Right cardiac atrium (tissue), 5 donors: Measurements from ENCODE around the gene CYSTM1. TPM values are rescaled to one million over a fixed set of nuclear protein-coding genes. Genes with fewer than 3 reads are reported as not detected.
A peak's percentile ranks its signal among the peaks of the same experiment; 100 is the strongest.

Source experiments
- ATAC-seq, 2 donors: fragments of 200-7000 bp; cut with Tn5 transposase; one replicate each; pipeline versions ENCODE4 v1.8.0 to v1.9.1; 2020; ENCODE audit warnings: moderate library complexity in 2 of 2, mild to moderate bottlenecking in 1 of 2
- DNase-seq, 3 donors: peaks; one replicate each; pipeline ENCODE4 v3.0.0-alpha.2; 2020
- H3K27ac ChIP-seq: one replicate; pipeline ENCODE4 v1.5.1; 2013; ENCODE audit warnings: mild to moderate bottlenecking, low read length, control low read depth, moderate library complexity
- H3K27me3 ChIP-seq: one replicate; pipeline ENCODE4 v1.6.1; 2013; ENCODE audit not compliant: control insufficient read depth, insufficient read depth
- H3K4me1 ChIP-seq: one replicate; pipeline ENCODE4 v1.6.1; 2013; ENCODE audit warnings: low read length; ENCODE audit not compliant: control insufficient read depth, insufficient read depth
- H3K4me3 ChIP-seq: one replicate; pipeline ENCODE4 v1.5.1; 2013; ENCODE audit warnings: low read length, control low read depth
- H3K9me3 ChIP-seq: one replicate; pipeline ENCODE4 v1.6.1; 2013; ENCODE audit warnings: low read length; ENCODE audit not compliant: control insufficient read depth
- WGBS: extraction: QIAGEN DNeasy Blood & Tissue Kit; methylation state at CpG from one replicate; pipeline ENCODE4 v1.1.7; 2013; 5-methylcytosine and 5-hydroxymethylcytosine counted together
- intact Hi-C, 4 donors: fragments of 100-400 bp; cut with DNase I; formaldehyde crosslinking; loops; one replicate each; pipeline versions ENCODE4 v1.11.0 to v1.14.0; 2022 to 2023
- polyA plus RNA-seq: library from polyadenylated mRNA; stranded (reverse); fragments of 200-250 nt; gene quantifications from one replicate; pipeline ENCODE4 v1.2.3, GENCODE V29; 2013
- total RNA-seq, 4 donors: library from RNA; stranded (reverse); fragmentation: NEBNext Ultra II Directional; extraction: Animal tissue kit (Norgen Biotek cat#: 25700); gene quantifications; one replicate each; pipeline ENCODE4 v1.2.1, GENCODE V29; 2021
- donor health status: healthy with polysubstance abuse.
- donor health status: DM: no; HTN: yes; CAD: no.
- donor health status: DM: no; HTN: no; CAD: no.
- donor health status: DM: no; HTN: yes; CAD: no; lungs with severe emphysema.
- donor health status: DM: yes; HTN: yes; CAD: no.

CYSTM1 gene
- total and polyA plus RNA-seq, 5 donors, result 47.8 to 77.4 (median 53.8) TPM

DNA sequence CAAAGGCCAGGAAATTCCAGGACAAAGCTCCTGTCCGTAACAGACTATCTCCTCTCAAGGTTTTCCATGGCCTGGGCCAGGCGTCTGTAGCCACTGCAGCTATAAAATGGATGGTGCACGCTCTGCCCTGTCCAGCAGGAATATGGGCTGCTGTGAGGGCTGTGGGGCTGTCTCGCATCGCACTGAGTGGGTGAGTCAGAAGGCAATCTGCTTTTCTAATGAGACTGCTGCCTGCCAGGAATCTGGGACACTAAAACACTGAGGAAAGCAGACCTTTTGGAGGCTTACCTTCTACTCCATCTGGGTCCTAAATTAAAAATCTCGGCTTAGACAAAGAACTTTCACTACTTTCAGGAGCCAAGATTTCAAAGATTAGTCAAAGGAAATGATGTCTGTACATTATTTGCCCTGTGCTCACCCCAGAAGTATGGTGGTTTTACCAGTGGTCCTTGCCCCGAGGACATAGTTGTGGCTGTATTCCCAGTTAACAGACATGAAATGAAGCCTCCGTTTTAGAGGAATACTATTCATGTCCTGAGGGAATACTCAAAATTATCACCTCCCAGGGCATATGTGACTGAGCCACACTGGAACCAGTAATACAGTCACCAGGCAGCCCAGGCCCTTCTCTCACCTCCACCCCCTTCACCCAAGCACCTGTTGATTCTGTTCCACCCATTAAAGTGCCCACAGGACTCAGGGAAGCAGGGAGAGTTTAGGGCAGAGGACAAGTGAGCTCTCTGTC is 71.6 kb downstream of the CYSTM1 start:
- H3K9me3 ChIP-seq, result no peaks in the 10 kb centered on the region
- 26% methylated on average over 8 of the region's 8 CpGs for WGBS
- intact Hi-C loops, result no loop called here
- H3K27me3 ChIP-seq, result no peaks in the 10 kb centered on the region
- DNase-seq, result peak; percentile 52 to 80 (median 77)
- no peak overlapping the region for H3K4me3 ChIP-seq
- H3K4me1 ChIP-seq, result peaks cover 16% of the 10 kb centered on the region
- ATAC-seq, result peak; percentile 69 to 78
- peak overlapping the region; percentile 80 for H3K27ac ChIP-seq

GRCh38 chr5:140248414-140248813 is 73.4 kb downstream of the CYSTM1 start:
- Histone ChIP-seq H3K4me1 (peaks cover 7% of the 10 kb centered on the region), H3K9me3 (no peaks in the 10 kb centered on the region), H3K27me3 (no peaks in the 10 kb centered on the region), H3K4me3 (no peak overlapping the region), H3K27ac (no peak overlapping the region)
- 84% methylated on average over 3 of the region's 3 CpGs for WGBS
- intact Hi-C loops, result no loop called here
- DNase-seq (no peak), ATAC-seq (no peak)

DNA sequence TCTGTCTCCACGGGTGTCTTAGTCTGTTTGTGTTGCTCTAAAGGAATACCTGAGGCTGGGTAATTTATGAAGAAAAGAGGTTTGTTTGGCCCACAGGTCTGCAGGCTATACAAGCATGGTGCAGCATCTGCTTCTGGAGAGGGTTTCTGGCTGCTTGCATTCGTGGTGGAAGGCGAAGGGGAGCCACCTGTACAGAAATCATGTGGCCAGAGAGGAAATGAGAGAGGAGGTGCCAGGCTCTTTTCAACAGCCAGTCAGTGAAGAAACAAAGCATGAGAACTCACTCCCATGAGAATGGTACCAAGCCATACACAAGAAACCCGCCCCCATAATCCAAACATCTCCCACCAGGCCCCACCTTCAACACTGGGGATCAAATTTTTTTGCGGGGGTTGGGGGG is 74.5 kb downstream of the CYSTM1 start:
- no peak overlapping the region for H3K27ac ChIP-seq
- H3K27me3 ChIP-seq, result no peaks in the 10 kb centered on the region
- intact Hi-C loops, result no loop called here
- H3K4me1 ChIP-seq, result peaks cover 17% of the 10 kb centered on the region
- ATAC-seq, result no peak
- WGBS, result 82% methylated on average over 5 of the region's 5 CpGs
- H3K4me3 ChIP-seq, result no peak overlapping the region
- no peak for DNase-seq
- H3K9me3 ChIP-seq, result no peaks in the 10 kb centered on the region

DNA sequence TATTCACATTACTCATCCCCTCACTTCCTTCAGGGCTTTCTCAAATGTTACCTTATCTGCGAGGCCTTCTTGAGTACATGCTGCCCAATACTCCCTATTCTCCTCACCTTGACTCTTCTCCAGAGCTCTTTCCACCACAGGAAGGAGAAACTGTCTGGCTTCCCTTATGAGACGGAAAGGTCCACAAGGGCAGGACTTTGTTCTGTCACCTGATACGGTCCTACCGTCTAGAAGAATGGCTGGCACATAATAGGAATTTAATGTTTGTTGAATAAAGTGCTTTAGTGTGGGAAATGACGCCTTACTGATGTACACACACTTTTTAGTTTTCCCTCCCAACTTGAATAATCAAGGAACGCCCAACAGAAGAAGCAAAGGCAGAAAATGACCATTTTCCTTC is 75.4 kb downstream of the CYSTM1 start:
- Histone ChIP-seq H3K9me3 (no peaks in the 10 kb centered on the region), H3K4me1 (peaks cover 20% of the 10 kb centered on the region), H3K27ac (no peak overlapping the region), H3K4me3 (no peak overlapping the region), H3K27me3 (no peaks in the 10 kb centered on the region)
- intact Hi-C loops, result no loop called here
- no peak for DNase-seq
- WGBS, result 85% methylated on average over 6 of the region's 6 CpGs
- ATAC-seq, result peak in 1 of 2 donors; percentile 6

DNA sequence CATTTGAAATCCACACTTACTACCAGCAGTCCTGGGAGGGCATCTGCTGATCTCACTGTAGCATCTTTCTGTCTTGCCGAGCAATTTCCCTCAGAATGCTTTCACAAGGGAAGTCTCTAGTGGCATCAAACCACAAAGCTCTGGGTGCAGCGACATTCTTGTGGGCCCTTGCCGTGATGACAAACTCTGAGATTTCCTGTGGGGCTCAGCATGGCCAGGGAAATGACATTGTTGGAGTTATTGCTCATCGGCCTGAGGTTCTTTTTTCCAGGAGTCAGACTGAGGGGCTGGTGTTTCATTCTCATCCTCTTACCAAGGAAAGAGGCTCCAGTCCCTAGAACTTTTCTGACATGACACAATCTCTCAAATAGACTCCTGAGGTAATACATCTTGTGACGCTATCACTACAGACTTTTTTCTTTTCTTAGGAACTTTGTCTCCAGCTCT is 76.6 kb downstream of the CYSTM1 start:
- peak overlapping the region; percentile 6 for H3K27ac ChIP-seq
- H3K27me3 ChIP-seq, result no peaks in the 10 kb centered on the region
- intact Hi-C loops, result no loop called here
- no peak for DNase-seq
- no peaks in the 10 kb centered on the region for H3K9me3 ChIP-seq
- no peak overlapping the region for H3K4me3 ChIP-seq
- ATAC-seq, result peak in 1 of 2 donors; percentile 37
- 56% methylated on average over 5 of the region's 5 CpGs for WGBS
- H3K4me1 ChIP-seq, result peaks cover 27% of the 10 kb centered on the region

DNA sequence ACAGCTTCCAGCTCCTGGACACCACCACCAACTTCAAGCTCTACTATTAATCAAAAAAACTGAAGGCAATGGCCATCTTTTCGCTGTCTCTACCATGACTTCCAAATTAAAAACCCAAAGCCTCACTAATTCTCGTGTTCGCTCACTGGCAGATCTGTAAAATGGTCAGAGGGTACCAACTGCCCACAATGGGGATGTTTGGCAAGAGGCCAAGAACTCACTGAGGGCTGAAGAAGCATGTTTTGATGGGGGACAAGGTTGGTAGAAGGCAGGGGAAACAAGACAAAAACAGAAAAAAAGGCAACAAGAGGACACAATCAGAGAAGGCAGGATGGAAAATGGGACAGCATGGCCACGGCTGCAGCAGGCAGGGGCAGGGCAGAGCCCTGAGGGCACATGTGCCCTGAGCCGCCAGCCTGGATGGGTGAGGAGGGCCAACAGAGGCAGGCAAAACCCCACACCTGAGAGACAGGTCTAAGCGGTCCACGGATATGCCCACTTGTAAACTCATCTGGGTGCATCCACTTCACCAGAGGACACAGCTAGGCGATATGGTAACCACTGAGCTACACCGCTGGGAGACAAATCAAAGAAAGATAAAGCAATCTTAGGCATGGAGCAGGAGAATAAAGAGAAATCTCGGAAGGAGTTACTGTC is 77.6 kb downstream of the CYSTM1 start:
- ATAC-seq (no peak), DNase-seq (no peak)
- intact Hi-C loops, result no loop called here
- H3K4me1 ChIP-seq, result peaks cover 23% of the 10 kb centered on the region
- H3K9me3 ChIP-seq, result no peaks in the 10 kb centered on the region
- no peak overlapping the region for H3K4me3 ChIP-seq
- no peak overlapping the region for H3K27ac ChIP-seq
- no peaks in the 10 kb centered on the region for H3K27me3 ChIP-seq
- 95% methylated on average over 10 of the region's 10 CpGs for WGBS

DNA sequence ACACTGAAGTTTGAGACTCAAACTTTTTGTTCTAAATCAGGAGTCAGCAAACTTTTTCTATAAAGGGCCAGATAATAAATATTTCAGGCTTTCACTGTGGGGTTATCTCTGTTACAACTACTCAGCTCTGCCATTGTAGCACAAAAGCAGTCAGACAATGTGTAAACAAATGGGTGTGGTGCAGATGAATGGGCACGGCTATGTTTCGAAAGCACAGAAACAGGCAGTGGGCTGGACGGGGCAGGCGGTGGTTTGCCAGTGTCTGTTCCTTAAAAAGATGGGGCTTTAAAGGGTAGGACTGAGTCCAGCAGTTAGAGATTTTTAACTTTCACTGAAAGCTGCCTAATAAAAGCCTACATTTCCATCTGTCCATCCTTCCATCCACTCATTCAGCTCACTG is 79.0 kb downstream of the CYSTM1 start:
- peak; percentile 35 to 69 (median 67) for DNase-seq
- Histone ChIP-seq H3K4me3 (no peak overlapping the region), H3K27ac (no peak overlapping the region), H3K4me1 (peaks cover 23% of the 10 kb centered on the region), H3K27me3 (no peaks in the 10 kb centered on the region), H3K9me3 (no peaks in the 10 kb centered on the region)
- intact Hi-C loops, result no loop called here
- 58% methylated on average over 4 of the region's 4 CpGs for WGBS
- ATAC-seq, result peak; percentile 35 to 69

DNA sequence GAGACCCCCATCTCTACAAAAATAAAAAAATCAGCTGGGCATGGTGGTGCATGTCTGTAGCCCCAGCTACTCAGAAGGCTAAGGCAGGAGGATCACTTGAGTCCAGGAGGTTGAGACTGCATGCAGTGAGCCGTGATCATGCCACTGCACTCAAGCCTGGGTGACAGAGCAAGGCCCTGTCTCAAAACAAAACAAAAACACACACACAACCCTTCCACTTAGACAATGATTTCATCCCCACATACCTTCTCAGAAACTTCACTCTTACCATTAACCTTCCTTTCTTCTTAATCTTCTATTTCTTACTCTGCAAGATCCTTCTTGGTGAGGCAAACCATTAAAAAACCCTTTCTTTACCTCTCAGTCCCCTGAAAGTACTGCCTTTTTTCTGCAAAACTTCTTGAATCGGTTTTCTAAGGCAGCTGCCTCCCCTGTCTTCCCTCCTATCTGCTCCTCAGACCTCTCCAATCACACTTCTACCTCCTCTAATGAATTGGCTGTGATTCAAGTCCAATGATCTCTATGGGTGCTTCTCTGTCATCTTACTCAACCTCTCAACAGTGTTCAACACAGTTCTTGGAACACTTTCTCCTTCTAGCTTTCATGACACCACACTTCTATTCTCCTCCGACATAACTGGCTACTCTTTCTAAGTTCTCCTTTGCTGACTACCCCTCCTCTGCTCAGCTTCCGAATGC is 80.6 kb downstream of the CYSTM1 start:
- no peak for DNase-seq
- intact Hi-C loops, result no loop called here
- no peaks in the 10 kb centered on the region for H3K9me3 ChIP-seq
- ATAC-seq, result no peak
- peak overlapping the region; percentile 8 for H3K27ac ChIP-seq
- 79% methylated on average over 4 of the region's 4 CpGs for WGBS
- H3K4me3 ChIP-seq, result no peak overlapping the region
- H3K4me1 ChIP-seq, result peaks cover 23% of the 10 kb centered on the region
- no peaks in the 10 kb centered on the region for H3K27me3 ChIP-seq

DNA sequence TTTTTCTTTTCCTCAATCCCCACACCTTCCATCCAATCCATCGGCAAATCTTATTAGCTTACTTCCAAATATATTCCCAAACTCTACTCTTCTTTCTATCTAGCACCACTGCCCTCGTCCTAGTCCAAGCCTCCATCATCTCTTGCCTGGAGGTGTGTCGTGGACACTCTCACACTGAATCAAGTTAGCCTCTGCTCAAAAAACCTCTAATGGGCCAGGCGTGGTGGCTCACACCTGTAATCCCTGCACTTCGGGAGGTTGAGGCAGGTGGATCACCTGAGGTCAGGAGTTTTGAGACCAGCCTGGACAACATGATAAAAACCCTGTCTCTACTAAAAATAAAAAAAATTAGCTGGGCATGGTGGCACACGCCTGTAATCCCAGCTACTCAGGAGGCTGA is 81.7 kb downstream of the CYSTM1 start:
- no peak overlapping the region for H3K4me3 ChIP-seq

GRCh38 chr5:140258016-140258415 is 83.0 kb downstream of the CYSTM1 start:
- no peak for DNase-seq
- 77% methylated on average over 3 of the region's 3 CpGs for whole genome bisulfite sequencing
- no peak overlapping the region for H3K4me3 ChIP-seq
- no peaks in the 10 kb centered on the region for H3K9me3 ChIP-seq
- no peak overlapping the region for H3K27ac ChIP-seq
- no peaks in the 10 kb centered on the region for H3K27me3 ChIP-seq
- no peak for ATAC-seq
- intact Hi-C loops, result no loop called here
- peaks cover 28% of the 10 kb centered on the region for H3K4me1 ChIP-seq

More for the DNA sequence above, 81.7 kb downstream of the CYSTM1 start:
- 96% methylated on average over 6 of the region's 6 CpGs for WGBS
- ATAC-seq, result no peak
- no peak for DNase-seq
- Histone ChIP-seq H3K4me1 (peaks cover 27% of the 10 kb centered on the region), H3K27ac (no peak overlapping the region), H3K9me3 (no peaks in the 10 kb centered on the region), H3K27me3 (no peaks in the 10 kb centered on the region)
- intact Hi-C loops, result no loop called here

GRCh38 chr5:140258873-140259272 is 83.9 kb downstream of the CYSTM1 start:
- intact Hi-C loops, result no loop called here

More at GRCh38 chr5:140258873-140259272, 83.9 kb downstream of the CYSTM1 start:
- no peak overlapping the region for H3K4me3 ChIP-seq
- H3K9me3 ChIP-seq, result no peaks in the 10 kb centered on the region
- DNase-seq (no peak), ATAC-seq (no peak)
- 91% methylated on average over 4 of the region's 4 CpGs for WGBS
- H3K4me1 ChIP-seq, result peaks cover 20% of the 10 kb centered on the region
- H3K27me3 ChIP-seq, result no peaks in the 10 kb centered on the region
- H3K27ac ChIP-seq, result no peak overlapping the region
